Brain pericyte (primary cell): Measurements from ENCODE around the gene PTH.

Experiments
- DNase-seq: peaks from one replicate; pipeline ENCODE4 v3.0.0-alpha.2; 2012; ENCODE audit warnings: low read depth, low spot score

PTH gene

GRCh38 chr11:13449522-13449921 lies 46.3 kb downstream of the PTH start:
- DNase-seq = no peak

- no peak for DNase-seq
Observed at GRCh38 chr11:13448876-13449275, 46.9 kb downstream of the PTH start.

GRCh38 chr11:13446444-13446843 lies 49.4 kb downstream of the PTH start:
- no peak for DNase-seq

GRCh38 chr11:13445588-13445987 lies 50.2 kb downstream of the PTH start:
- no peak for DNase-seq
